Measurements from ENCODE around the gene KANK2. TPM values are rescaled to one million over a fixed set of nuclear protein-coding genes. Genes with fewer than 3 reads are reported as not detected.

Gene KANK2
- total and polyA plus RNA-seq, 2 of the 13 experiments (the other 11 are each of a cell fraction or from before 2014, with no cell fraction given) = 5.7 to 12.9 TPM

DNA sequence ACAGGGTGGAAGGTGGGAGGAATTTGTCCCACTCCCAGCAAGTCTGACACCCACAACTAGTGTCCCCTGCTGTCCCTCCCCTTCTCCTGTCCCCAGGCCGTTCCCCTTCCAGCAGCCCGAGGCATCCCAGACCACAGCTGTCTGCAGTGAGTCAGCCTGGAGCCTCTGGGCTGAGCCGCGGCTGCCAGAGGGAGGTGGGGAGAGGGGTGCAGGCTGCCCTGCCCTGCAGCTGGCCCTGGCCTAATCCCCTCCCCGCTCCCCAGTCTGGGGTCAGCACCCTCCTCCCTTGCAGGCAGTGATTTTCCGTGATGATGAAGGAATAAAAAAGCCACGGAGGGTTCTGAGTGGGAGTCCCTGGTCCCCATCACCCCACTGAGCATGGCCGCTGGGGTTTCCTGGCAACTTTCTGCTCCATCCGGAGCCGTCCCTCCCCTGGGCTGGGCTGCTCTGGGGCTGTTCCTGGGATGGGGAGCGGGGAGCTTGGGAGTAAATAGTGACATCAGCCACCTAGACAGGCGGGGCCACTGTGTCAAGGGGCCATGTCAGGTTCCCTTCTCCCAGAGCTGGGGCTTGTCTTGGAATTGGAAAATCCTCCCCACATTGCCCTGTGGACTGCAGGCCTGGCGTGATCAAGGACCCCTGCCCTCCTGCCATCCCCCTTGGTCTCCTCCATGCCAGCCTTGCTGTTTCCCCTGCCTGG, 58.6 kb downstream of the KANK2 start (continued):
- no peak for TF ChIP-seq RELA (CRISPR knock-in tag; IDR thresholded peaks at IDR 0.05)
- no peak for TF ChIP-seq ZNF430 (CRISPR knock-in tag; IDR thresholded peaks at IDR 0.05)
- no peak for TF ChIP-seq ZNF776 (CRISPR knock-in tag; IDR thresholded peaks at IDR 0.05)
- no peak for TF ChIP-seq ATAD3A (CRISPR knock-in tag; IDR thresholded peaks at IDR 0.05)
- no peak for TF ChIP-seq ZBTB3 (CRISPR knock-in tag; IDR thresholded peaks at IDR 0.05; ENCODE audit: borderline replicate concordance, low read depth)
- TF ChIP-seq FOXP4 (CRISPR knock-in tag; IDR thresholded peaks at IDR 0.05) = no peak
- TF ChIP-seq CAMTA2 (CRISPR knock-in tag; IDR thresholded peaks at IDR 0.05; ENCODE audit: borderline replicate concordance) = no peak
- 0 out of 2 replicates have a peak, but pooled peaks have one; percentile 63 for TF ChIP-seq GTF3A (CRISPR knock-in tag; conservative IDR thresholded peaks at IDR 0.05)
- TF ChIP-seq FOXC1 (CRISPR knock-in tag; IDR thresholded peaks at IDR 0.05; ENCODE audit: borderline replicate concordance) = no peak
- 0 out of 2 replicates have a peak, but pooled peaks have one; percentile 68 for TF ChIP-seq ZNF543 (CRISPR knock-in tag; IDR thresholded peaks at IDR 0.05)
- no peak for TF ChIP-seq ATF7 (IDR thresholded peaks at IDR 0.05)
- peak; percentile 51; the same call in 1 of the 2 replicates for TF ChIP-seq ATF7 (CRISPR knock-in tag; IDR thresholded peaks at IDR 0.05)
- peak in 1 of 2 experiments; percentile 46; a peak in 1 of 4 replicates for TF ChIP-seq ATF4 (CRISPR knock-in tag; IDR thresholded peaks at IDR 0.05)
- peak; percentile 51; the same call in 1 of the 2 replicates for TF ChIP-seq GABPB1 (CRISPR knock-in tag; IDR thresholded peaks at IDR 0.05)
- TF ChIP-seq EZH2 (conservative IDR thresholded peaks at IDR 0.05; ENCODE audit: low read depth, low read length) = no peak
- TF ChIP-seq ZSCAN31 (CRISPR knock-in tag; IDR thresholded peaks at IDR 0.05; ENCODE audit: low read depth) = no peak
- no peak for TF ChIP-seq SSRP1 (CRISPR knock-in tag; IDR thresholded peaks at IDR 0.05)
- no peak for TF ChIP-seq TP53 (CRISPR knock-in tag; conservative IDR thresholded peaks at IDR 0.05)
- no peak for TF ChIP-seq NAIF1 (CRISPR knock-in tag; IDR thresholded peaks at IDR 0.05; ENCODE audit: borderline replicate concordance)
- TF ChIP-seq ZNF761 (CRISPR knock-in tag; conservative IDR thresholded peaks at IDR 0.05) = no peak
- no peak for TF ChIP-seq ZC3H4 (CRISPR knock-in tag; IDR thresholded peaks at IDR 0.05; ENCODE audit: borderline replicate concordance)
- no peak for TF ChIP-seq ZNF441 (CRISPR knock-in tag; IDR thresholded peaks at IDR 0.05; ENCODE audit: borderline replicate concordance)
- TF ChIP-seq KMT2A (CRISPR knock-in tag; IDR thresholded peaks at IDR 0.05) = no peak
- TF ChIP-seq POGK (CRISPR knock-in tag; conservative IDR thresholded peaks at IDR 0.05) = no peak; the same call in 1 of the 2 replicates
- no peak for TF ChIP-seq ZNF674 (CRISPR knock-in tag; IDR thresholded peaks at IDR 0.05; ENCODE audit: low read depth)
- TF ChIP-seq THAP7 (CRISPR knock-in tag; IDR thresholded peaks at IDR 0.05) = no peak
- no peak for TF ChIP-seq ZNF629 (CRISPR knock-in tag; conservative IDR thresholded peaks at IDR 0.05)

Measured in HepG2 (cell line).